HepG2 (cell line): ENCODE data around the gene ANKRD65. TPM values are rescaled to one million over a fixed set of nuclear protein-coding genes. Genes with fewer than 3 reads are reported as not detected.

Experiments used
- ATRX ChIP-seq: sonication (generic); formaldehyde crosslinking; IDR thresholded peaks from 2 replicates; pipeline ENCODE4 v1.4.0; 2020; ENCODE audit warnings: missing genetic modification reagents, borderline replicate concordance
- BCL6 ChIP-seq: IDR thresholded peaks from 2 replicates; pipeline ENCODE4 v1.6.1; 2016; ENCODE audit warnings: missing genetic modification reagents, missing compliant biosample characterization
- CAMTA2 ChIP-seq: sonication (generic); formaldehyde crosslinking; IDR thresholded peaks from 2 replicates; pipeline ENCODE4 v1.4.0; 2020; ENCODE audit warnings: mild to moderate bottlenecking, missing genetic modification reagents, borderline replicate concordance
- CHD2 ChIP-seq: IDR thresholded peaks from 2 replicates; pipeline ENCODE4 v1.6.1; 2011; ENCODE audit warnings: low read depth, low read length, improper control_type of control experiment
- GTF2F1 ChIP-seq: fragments of 150-350 bp; IDR thresholded peaks from 2 replicates; pipeline ENCODE4 v1.6.1; 2014; ENCODE audit warnings: low read length
- KDM5A ChIP-seq: fragments of 200-600 bp; sonication (generic); IDR thresholded peaks from 2 replicates; pipeline ENCODE4 v1.7.0; 2018; ENCODE audit warnings: antibody characterized with exemption, mild to moderate bottlenecking, low read length, borderline replicate concordance
- MATR3 ChIP-seq: sonication (generic); formaldehyde crosslinking; IDR thresholded peaks from 2 replicates; pipeline ENCODE4 v1.4.0; 2020; ENCODE audit warnings: missing genetic modification reagents
- PCBP2 ChIP-seq: fragments of 200-400 bp; formaldehyde crosslinking; optimal IDR thresholded peaks from 2 replicates; pipeline ENCODE3; 2018; ENCODE audit warnings: low read length, low read depth; ENCODE audit not compliant: poor library complexity, severe bottlenecking
- RBM39 ChIP-seq: fragments of 200-400 bp; formaldehyde crosslinking; IDR thresholded peaks from one replicate; pipeline ENCODE4 v1.6.1; 2018; ENCODE audit warnings: antibody characterized with exemption, mild to moderate bottlenecking, low read depth, low read length; ENCODE audit not compliant: poor library complexity, severe bottlenecking
- TBP ChIP-seq: sonication (generic); formaldehyde crosslinking; IDR thresholded peaks from 2 replicates; pipeline ENCODE4 v1.5.0; 2020; ENCODE audit warnings: missing genetic modification reagents
- ZBTB21 ChIP-seq: sonication (generic); formaldehyde crosslinking; IDR thresholded peaks from 2 replicates; pipeline ENCODE4 v1.4.0; 2020; ENCODE audit warnings: missing genetic modification reagents
- ZFP41 ChIP-seq: sonication (generic); formaldehyde crosslinking; IDR thresholded peaks from 2 replicates; pipeline ENCODE4 v1.4.0; 2020; ENCODE audit warnings: mild to moderate bottlenecking, missing genetic modification reagents, borderline replicate concordance
- ZNF17 ChIP-seq: sonication (generic); formaldehyde crosslinking; IDR thresholded peaks from 2 replicates; pipeline ENCODE4 v1.5.0; 2020; ENCODE audit warnings: mild to moderate bottlenecking, missing genetic modification reagents
- ZNF20 ChIP-seq: sonication (generic); formaldehyde crosslinking; IDR thresholded peaks from 2 replicates; pipeline ENCODE4 v1.4.0; 2020; ENCODE audit warnings: mild to moderate bottlenecking, moderate library complexity, missing genetic modification reagents
- ZNF605 ChIP-seq: sonication (generic); formaldehyde crosslinking; IDR thresholded peaks from 2 replicates; pipeline ENCODE4 v1.8.0; 2022; ENCODE audit warnings: mild to moderate bottlenecking, missing genetic modification reagents
- ZNF678 ChIP-seq: sonication (generic); formaldehyde crosslinking; IDR thresholded peaks from 2 replicates; pipeline ENCODE4 v1.4.0; 2020; ENCODE audit warnings: mild to moderate bottlenecking, missing genetic modification reagents
- ZNF773 ChIP-seq: sonication (generic); formaldehyde crosslinking; IDR thresholded peaks from 2 replicates; pipeline ENCODE4 v1.4.0; 2020; ENCODE audit warnings: missing genetic modification reagents, borderline replicate concordance
- polyA plus RNA-seq, 8 experiments: library from polyadenylated mRNA; depleted of rRNA in 3 of 8; stranded (reverse) in 7 of 8; unstranded in 1 of 8; fragments of >200 nt; fragmentation: Illumina TruSeq in 4 of 8; extraction: Trizol in 4 of 8; gene quantifications; 2 replicates each; pipeline versions ENCODE4 v1.2.1 to v1.2.3, GENCODE V29; 2011 to 2016; ENCODE audit warnings: low read depth in 4 of 8, missing spikeins in 1 of 8, mixed read lengths in 1 of 8; ENCODE audit not compliant: insufficient read depth in 1 of 8
- total RNA-seq, 5 experiments: library from RNA; depleted of rRNA; stranded (reverse); fragments of >200 nt; fragmentation: Illumina TruSeq; extraction: Trizol; gene quantifications; 2 replicates each; pipeline ENCODE4 v1.2.3, GENCODE V29; 2016; ENCODE audit warnings: low read depth in 1 of 5
- TF ChIP-seq, protein P1 (sequence below): sonication (generic); formaldehyde crosslinking; IDR thresholded peaks from 2 replicates; pipeline ENCODE4 v1.4.0; 2020; ENCODE audit warnings: missing genetic modification reagents
- TF ChIP-seq, protein P2 (sequence below): sonication (generic); formaldehyde crosslinking; IDR thresholded peaks from 2 replicates; pipeline ENCODE4 v1.5.1; 2020; ENCODE audit warnings: missing genetic modification reagents, mild to moderate bottlenecking, borderline replicate concordance
- TF ChIP-seq, protein P3 (sequence below): sonication (generic); formaldehyde crosslinking; IDR thresholded peaks from 2 replicates; pipeline ENCODE4 v1.4.0; 2020; ENCODE audit warnings: mild to moderate bottlenecking, missing genetic modification reagents

ANKRD65 gene
- total and polyA plus RNA-seq, 2 of the 13 experiments (the other 11 are each of a cell fraction or from before 2014, with no cell fraction given): 12.1 to 30.1 TPM

DNA sequence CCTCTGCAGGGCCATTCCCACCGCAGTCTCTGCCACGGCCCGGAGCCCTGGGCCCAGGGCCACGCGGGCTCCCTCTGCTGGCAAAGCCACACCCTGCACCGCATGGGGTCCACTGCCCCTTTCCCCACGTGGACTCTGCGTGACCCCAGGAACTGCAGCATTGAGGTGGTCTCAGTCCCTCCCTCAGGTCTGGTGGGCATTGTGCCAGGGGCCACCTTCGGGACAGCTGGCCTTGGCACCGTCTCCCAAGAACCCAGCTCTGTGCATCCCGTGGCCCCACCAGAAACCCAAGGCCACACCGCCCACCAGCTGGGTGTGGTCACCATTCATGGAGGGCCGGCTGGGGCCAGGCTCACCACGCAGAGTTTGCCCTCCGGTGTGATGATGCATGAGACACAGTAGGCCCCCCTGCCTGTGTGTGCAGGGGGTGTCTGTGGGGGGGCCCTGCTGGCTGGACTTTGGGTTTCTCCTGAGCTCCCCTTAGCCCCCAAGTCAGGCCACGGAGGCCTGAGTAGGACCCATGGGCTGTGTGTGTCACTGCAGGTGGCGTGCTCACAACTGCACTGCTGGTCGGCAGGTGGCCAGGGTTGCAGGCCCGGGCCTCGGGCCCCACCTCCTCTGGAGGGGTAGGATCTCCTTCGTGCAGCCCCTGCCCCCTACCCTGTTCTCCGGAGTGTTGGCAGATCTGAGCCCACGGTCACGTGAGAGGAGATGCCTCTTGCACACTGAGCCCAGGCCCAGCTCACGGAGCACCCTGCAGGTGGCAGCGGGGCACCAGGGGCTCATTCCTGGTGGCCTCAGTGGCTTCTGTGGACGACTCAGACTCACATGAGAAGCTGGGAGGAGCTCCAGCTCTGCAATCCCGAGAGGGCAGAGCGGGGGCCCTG is 20.2 kb upstream of the ANKRD65 start (continued):
- TF ChIP-seq, protein P1, sequence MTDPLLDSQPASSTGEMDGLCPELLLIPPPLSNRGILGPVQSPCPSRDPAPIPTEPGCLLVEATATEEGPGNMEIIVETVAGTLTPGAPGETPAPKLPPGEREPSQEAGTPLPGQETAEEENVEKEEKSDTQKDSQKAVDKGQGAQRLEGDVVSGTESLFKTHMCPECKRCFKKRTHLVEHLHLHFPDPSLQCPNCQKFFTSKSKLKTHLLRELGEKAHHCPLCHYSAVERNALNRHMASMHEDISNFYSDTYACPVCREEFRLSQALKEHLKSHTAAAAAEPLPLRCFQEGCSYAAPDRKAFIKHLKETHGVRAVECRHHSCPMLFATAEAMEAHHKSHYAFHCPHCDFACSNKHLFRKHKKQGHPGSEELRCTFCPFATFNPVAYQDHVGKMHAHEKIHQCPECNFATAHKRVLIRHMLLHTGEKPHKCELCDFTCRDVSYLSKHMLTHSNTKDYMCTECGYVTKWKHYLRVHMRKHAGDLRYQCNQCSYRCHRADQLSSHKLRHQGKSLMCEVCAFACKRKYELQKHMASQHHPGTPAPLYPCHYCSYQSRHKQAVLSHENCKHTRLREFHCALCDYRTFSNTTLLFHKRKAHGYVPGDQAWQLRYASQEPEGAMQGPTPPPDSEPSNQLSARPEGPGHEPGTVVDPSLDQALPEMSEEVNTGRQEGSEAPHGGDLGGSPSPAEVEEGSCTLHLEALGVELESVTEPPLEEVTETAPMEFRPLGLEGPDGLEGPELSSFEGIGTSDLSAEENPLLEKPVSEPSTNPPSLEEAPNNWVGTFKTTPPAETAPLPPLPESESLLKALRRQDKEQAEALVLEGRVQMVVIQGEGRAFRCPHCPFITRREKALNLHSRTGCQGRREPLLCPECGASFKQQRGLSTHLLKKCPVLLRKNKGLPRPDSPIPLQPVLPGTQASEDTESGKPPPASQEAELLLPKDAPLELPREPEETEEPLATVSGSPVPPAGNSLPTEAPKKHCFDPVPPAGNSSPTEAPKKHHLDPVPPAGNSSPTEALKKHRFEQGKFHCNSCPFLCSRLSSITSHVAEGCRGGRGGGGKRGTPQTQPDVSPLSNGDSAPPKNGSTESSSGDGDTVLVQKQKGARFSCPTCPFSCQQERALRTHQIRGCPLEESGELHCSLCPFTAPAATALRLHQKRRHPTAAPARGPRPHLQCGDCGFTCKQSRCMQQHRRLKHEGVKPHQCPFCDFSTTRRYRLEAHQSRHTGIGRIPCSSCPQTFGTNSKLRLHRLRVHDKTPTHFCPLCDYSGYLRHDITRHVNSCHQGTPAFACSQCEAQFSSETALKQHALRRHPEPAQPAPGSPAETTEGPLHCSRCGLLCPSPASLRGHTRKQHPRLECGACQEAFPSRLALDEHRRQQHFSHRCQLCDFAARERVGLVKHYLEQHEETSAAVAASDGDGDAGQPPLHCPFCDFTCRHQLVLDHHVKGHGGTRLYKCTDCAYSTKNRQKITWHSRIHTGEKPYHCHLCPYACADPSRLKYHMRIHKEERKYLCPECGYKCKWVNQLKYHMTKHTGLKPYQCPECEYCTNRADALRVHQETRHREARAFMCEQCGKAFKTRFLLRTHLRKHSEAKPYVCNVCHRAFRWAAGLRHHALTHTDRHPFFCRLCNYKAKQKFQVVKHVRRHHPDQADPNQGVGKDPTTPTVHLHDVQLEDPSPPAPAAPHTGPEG (CRISPR knock-in tag): no peak
- peak; percentile 59 for TF ChIP-seq BCL6 (CRISPR knock-in tag)
- no peak for TF ChIP-seq TBP (CRISPR knock-in tag)
- no peak for TF ChIP-seq RBM39
- TF ChIP-seq, protein P2, sequence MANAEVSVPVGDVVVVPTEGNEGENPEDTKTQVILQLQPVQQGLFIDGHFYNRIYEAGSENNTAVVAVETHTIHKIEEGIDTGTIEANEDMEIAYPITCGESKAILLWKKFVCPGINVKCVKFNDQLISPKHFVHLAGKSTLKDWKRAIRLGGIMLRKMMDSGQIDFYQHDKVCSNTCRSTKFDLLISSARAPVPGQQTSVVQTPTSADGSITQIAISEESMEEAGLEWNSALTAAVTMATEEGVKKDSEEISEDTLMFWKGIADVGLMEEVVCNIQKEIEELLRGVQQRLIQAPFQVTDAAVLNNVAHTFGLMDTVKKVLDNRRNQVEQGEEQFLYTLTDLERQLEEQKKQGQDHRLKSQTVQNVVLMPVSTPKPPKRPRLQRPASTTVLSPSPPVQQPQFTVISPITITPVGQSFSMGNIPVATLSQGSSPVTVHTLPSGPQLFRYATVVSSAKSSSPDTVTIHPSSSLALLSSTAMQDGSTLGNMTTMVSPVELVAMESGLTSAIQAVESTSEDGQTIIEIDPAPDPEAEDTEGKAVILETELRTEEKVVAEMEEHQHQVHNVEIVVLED (CRISPR knock-in tag): peak; percentile 55; the same call in 1 of the 2 replicates
- no peak for TF ChIP-seq ZNF678 (CRISPR knock-in tag)
- TF ChIP-seq ZNF20 (CRISPR knock-in tag): no peak
- no peak for TF ChIP-seq PCBP2
- no peak; the same call in 1 of the 2 replicates for TF ChIP-seq ZBTB21 (CRISPR knock-in tag)
- no peak for TF ChIP-seq CHD2
- TF ChIP-seq CAMTA2 (CRISPR knock-in tag): no peak
- no peak for TF ChIP-seq ZNF773
- TF ChIP-seq, protein P3, sequence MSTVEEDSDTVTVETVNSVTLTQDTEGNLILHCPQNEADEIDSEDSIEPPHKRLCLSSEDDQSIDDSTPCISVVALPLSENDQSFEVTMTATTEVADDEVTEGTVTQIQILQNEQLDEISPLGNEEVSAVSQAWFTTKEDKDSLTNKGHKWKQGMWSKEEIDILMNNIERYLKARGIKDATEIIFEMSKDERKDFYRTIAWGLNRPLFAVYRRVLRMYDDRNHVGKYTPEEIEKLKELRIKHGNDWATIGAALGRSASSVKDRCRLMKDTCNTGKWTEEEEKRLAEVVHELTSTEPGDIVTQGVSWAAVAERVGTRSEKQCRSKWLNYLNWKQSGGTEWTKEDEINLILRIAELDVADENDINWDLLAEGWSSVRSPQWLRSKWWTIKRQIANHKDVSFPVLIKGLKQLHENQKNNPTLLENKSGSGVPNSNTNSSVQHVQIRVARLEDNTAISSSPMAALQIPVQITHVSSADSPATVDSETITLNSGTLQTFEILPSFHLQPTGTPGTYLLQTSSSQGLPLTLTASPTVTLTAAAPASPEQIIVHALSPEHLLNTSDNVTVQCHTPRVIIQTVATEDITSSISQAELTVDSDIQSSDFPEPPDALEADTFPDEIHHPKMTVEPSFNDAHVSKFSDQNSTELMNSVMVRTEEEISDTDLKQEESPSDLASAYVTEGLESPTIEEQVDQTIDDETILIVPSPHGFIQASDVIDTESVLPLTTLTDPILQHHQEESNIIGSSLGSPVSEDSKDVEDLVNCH (CRISPR knock-in tag): no peak
- no peak for TF ChIP-seq ATRX (CRISPR knock-in tag)
- TF ChIP-seq ZNF605 (CRISPR knock-in tag): no peak
- no peak for TF ChIP-seq KDM5A
- TF ChIP-seq ZFP41: no peak
- TF ChIP-seq GTF2F1: no peak
- no peak for TF ChIP-seq ZNF17
- TF ChIP-seq MATR3 (CRISPR knock-in tag): no peak
